Measurements from ENCODE around the gene ANGPTL7.

ANGPTL7 gene

GRCh38 chr1:11237356-11237755, 48.2 kb downstream of the ANGPTL7 start:
- no peak for TF ChIP-seq CTCF (IDR thresholded peaks at IDR 0.05; ENCODE audit: insufficient read depth, low read depth, low read length, missing control alignments)
- DNase-seq (ENCODE audit: low read depth), result no peak
- H3K4me3 ChIP-seq (ENCODE audit: low read depth, low read length), result no peak overlapping the region

GRCh38 chr1:11238311-11238710, 49.2 kb downstream of the ANGPTL7 start:
- TF ChIP-seq CTCF (IDR thresholded peaks at IDR 0.05; ENCODE audit: insufficient read depth, low read depth, low read length, missing control alignments), result no peak
- DNase-seq (ENCODE audit: low read depth), result no peak
- H3K4me3 ChIP-seq (ENCODE audit: low read depth, low read length), result no peak overlapping the region

- no peak for TF ChIP-seq CTCF (IDR thresholded peaks at IDR 0.05; ENCODE audit: insufficient read depth, low read depth, low read length, missing control alignments)
- no peak for DNase-seq (ENCODE audit: low read depth)
- no peak overlapping the region for H3K4me3 ChIP-seq (ENCODE audit: low read depth, low read length)
Observed at GRCh38 chr1:11245248-11245647, 56.1 kb downstream of the ANGPTL7 start.

All from GM12865 (cell line).